IMR-90 (cell line): ENCODE measurements around the gene SH3RF1. TPM values are rescaled to one million over a fixed set of nuclear protein-coding genes. Genes with fewer than 3 reads are reported as not detected.

Experiments used
- ATAC-seq: fragments of 200-7000 bp; cut with Tn5 transposase; 2 replicates; pipeline ENCODE4 v1.9.1; 2020; ENCODE audit warnings: low read depth, mild to moderate bottlenecking, moderate library complexity
- BruUV-seq: library from RNA; stranded (reverse); fragments of 400-500 nt; replicated peaks from 2 replicates; lab custom pipeline; 2021; lab: Mats Ljungman, UMichigan
- CTCF ChIA-PET: fragments of 300-600 bp; formaldehyde crosslinking; extraction: SDS; loops from one replicate; lab custom pipeline; 2021; ENCODE audit warnings: antibody characterized with exemption; lab: Yijun Ruan, JAX
- POLR2A ChIA-PET: fragments of 300-600 bp; sonication (Branson Sonifier 250); formaldehyde crosslinking; loops from one replicate; lab custom pipeline; 2022; ENCODE audit warnings: antibody characterized with exemption; ENCODE audit not compliant: unreplicated experiment; lab: Charles Lee
- DNase-seq: peaks from one replicate; pipeline ENCODE4 v3.0.0; 2013
- H2AFZ ChIP-seq: replicated peaks from 2 replicates; pipeline ENCODE3; 2013; ENCODE audit warnings: low read length, mild to moderate bottlenecking; ENCODE audit not compliant: poor library complexity
- H2AK5ac ChIP-seq: 2 replicates; pipeline ENCODE4 v1.6.1; 2013; ENCODE audit warnings: low read depth, low read length, inconsistent platforms
- H2AK9ac ChIP-seq: replicated peaks from 2 replicates; pipeline ENCODE3; 2013; ENCODE audit warnings: mild to moderate bottlenecking, low read depth, low read length, moderate library complexity; ENCODE audit not compliant: poor library complexity
- H2BK120ac ChIP-seq: 2 replicates; pipeline ENCODE4 v1.6.1; 2013; ENCODE audit warnings: low read depth, low read length, inconsistent platforms
- H2BK15ac ChIP-seq: 3 replicates; pipeline ENCODE4 v1.6.1; 2013; ENCODE audit warnings: low read depth, low read length, inconsistent platforms
- H2BK20ac ChIP-seq: 2 replicates; pipeline ENCODE4 v1.6.1; 2013; ENCODE audit warnings: low read depth, mild to moderate bottlenecking, inconsistent platforms, low read length, moderate library complexity
- H2BK5ac ChIP-seq: 2 replicates; pipeline ENCODE4 v1.6.1; 2013; ENCODE audit warnings: mild to moderate bottlenecking, low read depth, low read length, inconsistent platforms; ENCODE audit not compliant: poor library complexity, severe bottlenecking
- H3K14ac ChIP-seq: replicated peaks from 2 replicates; pipeline ENCODE4 v1.6.1; 2013; ENCODE audit warnings: low read depth, low read length, inconsistent platforms
- H3K18ac ChIP-seq: 2 replicates; pipeline ENCODE4 v1.6.1; 2013; ENCODE audit warnings: low read depth, low read length, control low read depth
- H3K23ac ChIP-seq: 2 replicates; pipeline ENCODE4 v1.6.1; 2013; ENCODE audit warnings: low read depth, low read length, inconsistent platforms
- H3K27ac ChIP-seq: 2 replicates; pipeline ENCODE4 v1.5.1; 2013; ENCODE audit warnings: mild to moderate bottlenecking, control low read depth, low read length; ENCODE audit not compliant: insufficient read depth
- H3K27me3 ChIP-seq: 2 replicates; pipeline ENCODE4 v1.6.1; 2013; ENCODE audit warnings: low read length; ENCODE audit not compliant: control insufficient read depth, insufficient read depth
- H3K36me3 ChIP-seq: 2 replicates; pipeline ENCODE4 v1.6.1; 2013; ENCODE audit warnings: low read length, mixed read lengths; ENCODE audit not compliant: control insufficient read depth, insufficient read depth
- H3K4ac ChIP-seq: 2 replicates; pipeline ENCODE4 v1.6.1; 2013; ENCODE audit warnings: low read depth, low read length, inconsistent platforms
- H3K4me1 ChIP-seq: 2 replicates; pipeline ENCODE4 v1.6.1; 2013; ENCODE audit warnings: low read length, mixed read lengths; ENCODE audit not compliant: control insufficient read depth, insufficient read depth
- H3K4me2 ChIP-seq: 2 replicates; pipeline ENCODE4 v1.6.1; 2013; ENCODE audit warnings: low read depth, mild to moderate bottlenecking, control low read depth, low read length, moderate library complexity
- H3K4me3 ChIP-seq: 2 replicates; pipeline ENCODE4 v1.5.1; 2013; ENCODE audit warnings: low read depth, mild to moderate bottlenecking, control low read depth, low read length, moderate library complexity; ENCODE audit not compliant: insufficient read depth
- H3K56ac ChIP-seq: 2 replicates; pipeline ENCODE4 v1.6.1; 2013; ENCODE audit warnings: low read length, inconsistent platforms; ENCODE audit not compliant: insufficient read depth; ENCODE audit errors: extremely low read depth
- H3K79me1 ChIP-seq, 2 experiments: 2 replicates each; pipeline ENCODE4 v1.6.1; 2013; ENCODE audit warnings: low read length in 2 of 2, inconsistent platforms in 1 of 2, low read depth in 1 of 2
- H3K9ac ChIP-seq: 2 replicates; pipeline ENCODE4 v1.6.1; 2013; ENCODE audit warnings: low read depth, low read length, control low read depth
- H3K9me1 ChIP-seq: 2 replicates; pipeline ENCODE4 v1.6.1; 2013; ENCODE audit warnings: low read length, inconsistent platforms; ENCODE audit not compliant: insufficient read depth
- H3K9me3 ChIP-seq: 2 replicates; pipeline ENCODE4 v1.6.1; 2013; ENCODE audit warnings: low read length; ENCODE audit not compliant: control insufficient read depth, insufficient read depth
- H4K20me1 ChIP-seq: 2 replicates; pipeline ENCODE4 v1.6.1; 2013; ENCODE audit warnings: low read length, inconsistent platforms; ENCODE audit not compliant: insufficient read depth
- H4K5ac ChIP-seq: 2 replicates; pipeline ENCODE4 v1.6.1; 2013; ENCODE audit warnings: mild to moderate bottlenecking, low read depth, low read length, control low read depth
- H4K8ac ChIP-seq, 2 experiments: 2 replicates each; pipeline ENCODE4 v1.6.1; 2013; ENCODE audit warnings: low read depth in 2 of 2, low read length in 2 of 2, control low read depth in 1 of 2, inconsistent platforms in 1 of 2
- H4K91ac ChIP-seq: 2 replicates; pipeline ENCODE4 v1.6.1; 2013; ENCODE audit warnings: low read depth, low read length, inconsistent platforms; ENCODE audit not compliant: insufficient read depth
- CEBPB ChIP-seq: IDR thresholded peaks from 2 replicates; pipeline ENCODE4 v1.6.1; 2012; ENCODE audit warnings: low read depth, low read length, improper control_type of control experiment
- CHD1 ChIP-seq: IDR thresholded peaks from 2 replicates; pipeline ENCODE4 v1.6.1; 2012; ENCODE audit warnings: low read depth, low read length, improper control_type of control experiment
- CTCF ChIP-seq: conservative IDR thresholded peaks from 2 replicates; pipeline ENCODE4 v1.5.1; 2012; ENCODE audit warnings: mild to moderate bottlenecking, low read depth, low read length, improper control_type of control experiment
- ELK1 ChIP-seq: fragments of 150-350 bp; IDR thresholded peaks from 2 replicates; pipeline ENCODE4 v1.6.1; 2016; ENCODE audit warnings: low read depth, mild to moderate bottlenecking, low read length, moderate library complexity, borderline replicate concordance
- FOS ChIP-seq: fragments of 150-350 bp; IDR thresholded peaks from 2 replicates; pipeline ENCODE4 v1.6.1; 2016; ENCODE audit warnings: low read depth, low read length
- MAFK ChIP-seq: IDR thresholded peaks from 2 replicates; pipeline ENCODE4 v1.6.1; 2012; ENCODE audit warnings: low read depth, low read length, improper control_type of control experiment
- MAZ ChIP-seq: IDR thresholded peaks from 2 replicates; pipeline ENCODE4 v1.6.1; 2012; ENCODE audit warnings: low read depth, mild to moderate bottlenecking, low read length, improper control_type of control experiment, moderate library complexity, borderline replicate concordance
- MXI1 ChIP-seq: IDR thresholded peaks from 2 replicates; pipeline ENCODE4 v1.6.1; 2012; ENCODE audit warnings: low read depth, mild to moderate bottlenecking, low read length, moderate library complexity, borderline replicate concordance
- NFE2L2 ChIP-seq: fragments of 150-350 bp; IDR thresholded peaks from 2 replicates; pipeline ENCODE4 v1.6.1; 2016; ENCODE audit warnings: low read depth, mild to moderate bottlenecking, low read length
- RAD21 ChIP-seq: IDR thresholded peaks from 2 replicates; pipeline ENCODE4 v1.6.1; 2012; ENCODE audit warnings: low read length, improper control_type of control experiment
- RCOR1 ChIP-seq: IDR thresholded peaks from 2 replicates; pipeline ENCODE4 v1.6.1; 2012; ENCODE audit warnings: mild to moderate bottlenecking, low read length, improper control_type of control experiment; ENCODE audit not compliant: insufficient replicate concordance
- SMC3 ChIP-seq: fragments of 150-350 bp; IDR thresholded peaks from 2 replicates; pipeline ENCODE4 v1.6.1; 2016; ENCODE audit warnings: low read depth, mild to moderate bottlenecking, antibody characterized with exemption, low read length, moderate library complexity
- USF2 ChIP-seq: fragments of 150-350 bp; IDR thresholded peaks from 2 replicates; pipeline ENCODE4 v1.6.1; 2017; ENCODE audit warnings: mild to moderate bottlenecking, antibody characterized with exemption, low read length, low read depth
- WGBS, 2 experiments: methylation state at CpG; one replicate each; pipeline versions ENCODE4 v1.1.5 to v1.1.7; 2013; ENCODE audit warnings: missing lambda C conversion rate in 2 of 2; ENCODE audit not compliant: insufficient read length in 1 of 2; ENCODE audit errors: extremely low coverage in 2 of 2; 5-methylcytosine and 5-hydroxymethylcytosine counted together
- dilution Hi-C: fragments of 300-500 bp; cut with HindIII; formaldehyde crosslinking; loops from one replicate; pipeline ENCODE4 v1.14.3; 2018; ENCODE audit warnings: low sequenced_read_pairs; ENCODE audit not compliant: unreplicated experiment
- in situ Hi-C: fragments of 300-500 bp; cut with MboI; formaldehyde crosslinking; loops from 3 replicates; pipeline ENCODE4 v1.14.3; 2019; ENCODE audit warnings: low sequenced_read_pairs, inconsistent platforms, mixed read lengths
- intact Hi-C: fragments of 100-400 bp; cut with micrococcal nuclease; formaldehyde crosslinking; loops from 2 replicates; pipeline ENCODE4 v1.10.0; 2022
- polyA plus RNA-seq, 3 experiments: library from polyadenylated mRNA; depleted of rRNA; stranded (reverse); fragments of >200 nt; gene quantifications; 2 replicates each; pipeline ENCODE4 v1.2.3, GENCODE V29; 2012; ENCODE audit warnings: low replicate concordance in 1 of 3
- total RNA-seq: library from RNA; depleted of rRNA; stranded (reverse); fragments of >200 nt; gene quantifications from 2 replicates; pipeline ENCODE4 v1.2.3, GENCODE V29; 2012

SH3RF1 gene
- total and polyA plus RNA-seq, 2 of the 4 experiments (the other 2 are of a cell fraction) = 22.0 to 29.8 TPM

- Histone ChIP-seq H2BK120ac (peak overlapping the region; percentile 92), H2BK15ac (peak overlapping the region; percentile 89), H3K23ac (peak overlapping the region; percentile 64), H4K8ac (peak overlapping the region; percentile 45 to 78), H2AFZ (no peak overlapping the region), H3K4me3 (no peak overlapping the region), H3K9me1 (peaks cover 32% of the 10 kb centered on the region), H3K36me3 (peaks cover 2% of the 10 kb centered on the region; the same call in 1 of the 2 replicates), H3K56ac (peak overlapping the region; percentile 64), H3K27me3 (no peaks in the 10 kb centered on the region), H3K4me2 (peak overlapping the region; percentile 79), H3K9ac (peak overlapping the region; percentile 23; the same call in 1 of the 2 replicates), H2BK5ac (peak overlapping the region; percentile 92), H3K27ac (peak overlapping the region; percentile 68), H3K4me1 (peaks cover 31% of the 10 kb centered on the region), H3K79me1 (peaks cover 26 to 69% of the 10 kb centered on the region in 2 experiments), H4K5ac (peak overlapping the region; percentile 68), H3K4ac (peak overlapping the region; percentile 91), H3K18ac (peak overlapping the region; percentile 85), H2AK9ac (peak overlapping the region; percentile 43), H2AK5ac (peak overlapping the region; percentile 90), H3K14ac (peak overlapping the region; percentile 88), H2BK20ac (peak overlapping the region; percentile 91), H4K91ac (peak overlapping the region; percentile 87), H4K20me1 (peaks cover 29% of the 10 kb centered on the region; the same call in 1 of the 2 replicates), H3K9me3 (no peaks in the 10 kb centered on the region)
- no CpG with 5 or more reads among the region's 4 CpGs for WGBS, 2 experiments
- POLR2A ChIA-PET = no interaction called here
- peak; percentile 71 for ATAC-seq
- intact Hi-C loops (no loop called here), dilution Hi-C loops (no loop called here), in situ Hi-C loops (no loop called here)
- CTCF ChIA-PET = interaction anchor here (0.9 kb wide), 2 partner anchors 37 to 215 kb away, joined by 3 to 4 read pairs; partner anchors contain the start of gene CBR4
- peak; percentile 98 for DNase-seq
- no TSS peak for BruUV-seq
- TF ChIP-seq FOS = peak; percentile 90
- TF ChIP-seq SMC3 = no peak
- peak; percentile 13; the same call in 1 of the 2 replicates for TF ChIP-seq RAD21
- peak; percentile 53; the same call in 1 of the 2 replicates for TF ChIP-seq NFE2L2
- peak; percentile 90 for TF ChIP-seq CEBPB
- TF ChIP-seq CHD1 = no peak
- no peak for TF ChIP-seq ELK1
- TF ChIP-seq MAZ = 0 out of 2 replicates have a peak, but pooled peaks have one; percentile 32
- 0 out of 2 replicates have a peak, but pooled peaks have one; percentile 2 for TF ChIP-seq USF2
- peak; percentile 34 for TF ChIP-seq RCOR1
- no peak for TF ChIP-seq MXI1
- TF ChIP-seq CTCF = no peak
- peak; percentile 61; the same call in 1 of the 2 replicates for TF ChIP-seq MAFK
These were observed 45.6 kb downstream of the SH3RF1 start for GRCh38 chr4:169225058-169225751.
